Small intestine (tissue), 7 donors: ENCODE results near the gene TTLL10. TPM values are rescaled to one million over a fixed set of nuclear protein-coding genes. Genes with fewer than 3 reads are reported as not detected.

ENCODE experiments used
- DNase-seq, 2 donors: peaks; one replicate each; pipeline versions ENCODE4 v3.0.0 to v3.0.0-alpha.2; 2013
- FAIRE-seq: peaks from 2 replicates; lab custom pipeline; 2012; peaks lifted over from hg19 to GRCh38; lab: Jason Lieb, UNC
- H3K27ac ChIP-seq, 3 donors: one replicate each; pipeline ENCODE4 v1.5.1; 2013; ENCODE audit warnings: low read length in 2 of 3, mild to moderate bottlenecking in 2 of 3, control low read depth in 1 of 3, inconsistent platforms in 1 of 3, low read depth in 1 of 3, moderate library complexity in 1 of 3
- H3K27me3 ChIP-seq, 3 donors: one replicate each; pipeline ENCODE4 v1.6.1; 2013; ENCODE audit warnings: low read length in 3 of 3, inconsistent platforms in 1 of 3; ENCODE audit not compliant: control insufficient read depth in 3 of 3, insufficient read depth in 3 of 3
- H3K36me3 ChIP-seq, 3 donors: one replicate each; pipeline ENCODE4 v1.6.1; 2013; ENCODE audit warnings: low read length in 3 of 3, inconsistent platforms in 1 of 3, low read depth in 1 of 3, mild to moderate bottlenecking in 1 of 3, moderate library complexity in 1 of 3; ENCODE audit not compliant: control insufficient read depth in 3 of 3, insufficient read depth in 2 of 3
- H3K4me1 ChIP-seq, 3 donors: one replicate each; pipeline ENCODE4 v1.6.1; 2013; ENCODE audit warnings: low read length in 2 of 3, inconsistent platforms in 1 of 3, low read depth in 1 of 3, mild to moderate bottlenecking in 1 of 3, moderate library complexity in 1 of 3; ENCODE audit not compliant: control insufficient read depth in 3 of 3, insufficient read depth in 2 of 3
- H3K4me3 ChIP-seq, 3 donors: one replicate each; pipeline ENCODE4 v1.5.1; 2013; ENCODE audit warnings: low read length in 3 of 3, control low read depth in 1 of 3, inconsistent platforms in 1 of 3, low read depth in 1 of 3, mild to moderate bottlenecking in 1 of 3, moderate library complexity in 1 of 3
- H3K9me3 ChIP-seq, 2 donors: one replicate each; pipeline ENCODE4 v1.6.1; 2013; ENCODE audit warnings: low read depth in 1 of 2, low read length in 1 of 2; ENCODE audit not compliant: control insufficient read depth in 2 of 2, insufficient read depth in 1 of 2
- WGBS, 3 donors: extraction: QIAGEN DNeasy Blood & Tissue Kit; methylation state at CpG; one replicate each; pipeline ENCODE4 v1.1.7; 2013; 5-methylcytosine and 5-hydroxymethylcytosine counted together
- polyA plus RNA-seq, 4 donors: library from polyadenylated mRNA; stranded (reverse) in 3 of 4; unstranded in 1 of 4; fragments of 200-250 nt in 3 of 4; fragments of 120-200 nt in 1 of 4; gene quantifications; one replicate each; pipeline versions ENCODE4 v1.2.1 to v1.2.3, GENCODE V29; 2013
- donor health status: healthy with polysubstance abuse.
- donor health status: control.
- donor health status: control.
- donor health status: Bipolar disorder and iron deficiency.
- donor health status: healthy.

The TTLL10 gene
- polyA plus RNA-seq, 4 donors = 0.21 to 0.36 TPM; not detected in 2

- Histone ChIP-seq H3K4me3 (no peak overlapping the region), H3K4me1 (no peaks in the 10 kb centered on the region), H3K36me3 (no peaks in the 10 kb centered on the region), H3K27me3 (peaks cover 0 to 46% (median 5%) of the 10 kb centered on the region in 3 donors), H3K27ac (no peak overlapping the region), H3K9me3 (no peaks in the 10 kb centered on the region)
- no peak for DNase-seq
- FAIRE-seq = no peak
- WGBS, 3 donors = 50 to 72% (median 63%) methylated on average over 30 to 31 of the region's 31 CpGs
Observed at GRCh38 chr1:1199961-1200875, 26.5 kb downstream of the TTLL10 start.

GRCh38 chr1:1200876-1201810, 27.5 kb downstream of the TTLL10 start:
- Histone ChIP-seq H3K36me3 (no peaks in the 10 kb centered on the region), H3K4me1 (peaks cover 0 to 4% (median 0%) of the 10 kb centered on the region in 3 donors), H3K27ac (no peak overlapping the region), H3K27me3 (peaks cover 0 to 55% (median 9%) of the 10 kb centered on the region in 3 donors), H3K4me3 (peak overlapping the region in 2 of 3 donors; percentile 36 to 44), H3K9me3 (no peaks in the 10 kb centered on the region)
- DNase-seq = peak in 1 of 2 donors; percentile 51
- WGBS, 3 donors = 1 to 2% (median 1%) methylated on average over 41 to 109 of the region's 109 CpGs
- no peak for FAIRE-seq

- H3K27ac ChIP-seq = no peak overlapping the region
- no peak overlapping the region for H3K4me3 ChIP-seq
- WGBS, 3 donors = 44 to 72% (median 49%) methylated on average over 22 to 27 of the region's 27 CpGs
- FAIRE-seq (no peak), DNase-seq (no peak)
- H3K4me1 ChIP-seq = peaks cover 0 to 6% (median 5%) of the 10 kb centered on the region in 3 donors
- H3K27me3 ChIP-seq = peaks cover 0 to 72% (median 9%) of the 10 kb centered on the region in 3 donors
- H3K9me3 ChIP-seq = no peaks in the 10 kb centered on the region
- no peaks in the 10 kb centered on the region for H3K36me3 ChIP-seq
Observed at GRCh38 chr1:1202831-1203560, 29.3 kb downstream of the TTLL10 start.

GRCh38 chr1:1203561-1204424, 30.1 kb downstream of the TTLL10 start:
- Histone ChIP-seq H3K27me3 (peaks cover 0 to 74% (median 9%) of the 10 kb centered on the region in 3 donors), H3K4me3 (no peak overlapping the region), H3K4me1 (peaks cover 0 to 6% (median 5%) of the 10 kb centered on the region in 3 donors), H3K9me3 (no peaks in the 10 kb centered on the region), H3K27ac (no peak overlapping the region), H3K36me3 (no peaks in the 10 kb centered on the region)
- DNase-seq (no peak), FAIRE-seq (no peak)
- WGBS, 3 donors = 78 to 81% (median 80%) methylated on average over 42 to 49 of the region's 49 CpGs

GRCh38 chr1:1204425-1204920, 30.8 kb downstream of the TTLL10 start:
- Histone ChIP-seq H3K4me3 (no peak overlapping the region), H3K9me3 (no peaks in the 10 kb centered on the region), H3K27ac (no peak overlapping the region), H3K36me3 (no peaks in the 10 kb centered on the region), H3K4me1 (peaks cover 0 to 6% (median 5%) of the 10 kb centered on the region in 3 donors), H3K27me3 (peaks cover 0 to 67% (median 14%) of the 10 kb centered on the region in 3 donors)
- 73 to 88% (median 83%) methylated on average over 7 to 8 of the region's 8 CpGs for WGBS, 3 donors
- DNase-seq = no peak
- no peak for FAIRE-seq

DNA sequence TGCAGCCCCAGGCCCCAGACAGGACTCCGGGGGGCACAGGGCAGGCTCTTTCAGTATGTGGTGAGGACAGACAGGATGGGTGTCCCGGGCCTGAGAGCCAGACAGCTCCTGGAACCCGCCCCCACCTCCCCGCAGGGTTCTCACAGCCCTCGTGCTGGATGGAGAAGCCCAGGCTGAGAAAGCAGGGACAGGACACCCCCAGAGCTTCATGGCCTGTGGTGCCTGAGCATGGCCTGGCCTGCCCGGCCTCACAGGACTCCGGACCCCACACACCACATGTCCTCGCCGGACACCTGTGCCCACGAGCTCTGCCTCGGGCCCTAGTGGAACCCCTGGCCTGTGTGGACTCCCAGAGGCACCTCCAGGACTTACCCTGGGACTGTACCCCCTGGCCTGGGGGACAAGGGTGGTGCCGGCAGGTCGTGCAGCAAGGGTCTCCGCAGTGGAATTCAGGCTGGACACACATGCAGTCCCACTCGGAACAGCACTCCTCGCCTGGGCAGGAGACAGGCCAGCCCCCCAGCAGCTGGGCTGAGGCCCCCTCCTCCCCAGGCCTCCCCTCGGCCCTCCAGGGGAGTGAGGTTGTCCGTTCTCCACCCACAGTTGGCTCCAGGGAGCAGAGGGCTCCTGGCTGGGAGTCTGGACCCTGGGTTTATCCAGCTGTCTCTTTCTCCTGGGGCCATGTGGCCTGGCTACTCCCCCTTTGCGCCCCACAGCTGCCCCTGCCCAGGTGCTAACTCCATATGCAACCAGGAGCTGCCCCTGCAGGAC, 31.5 kb downstream of the TTLL10 start:
- Histone ChIP-seq H3K27ac (no peak overlapping the region), H3K9me3 (no peaks in the 10 kb centered on the region), H3K4me3 (no peak overlapping the region), H3K36me3 (no peaks in the 10 kb centered on the region), H3K27me3 (peaks cover 0 to 60% (median 14%) of the 10 kb centered on the region in 3 donors), H3K4me1 (peaks cover 0 to 6% (median 5%) of the 10 kb centered on the region in 3 donors)
- DNase-seq (no peak), FAIRE-seq (no peak)
- WGBS, 3 donors = 80 to 87% (median 85%) methylated on average over 19 of the region's 19 CpGs
